LoVo (cell line): ENCODE results near the gene GRK5.

Experiments used
- DNase-seq: peaks from one replicate; pipeline ENCODE4 v3.0.0-alpha.2; 2016; ENCODE audit warnings: low spot score

Gene GRK5

DNA sequence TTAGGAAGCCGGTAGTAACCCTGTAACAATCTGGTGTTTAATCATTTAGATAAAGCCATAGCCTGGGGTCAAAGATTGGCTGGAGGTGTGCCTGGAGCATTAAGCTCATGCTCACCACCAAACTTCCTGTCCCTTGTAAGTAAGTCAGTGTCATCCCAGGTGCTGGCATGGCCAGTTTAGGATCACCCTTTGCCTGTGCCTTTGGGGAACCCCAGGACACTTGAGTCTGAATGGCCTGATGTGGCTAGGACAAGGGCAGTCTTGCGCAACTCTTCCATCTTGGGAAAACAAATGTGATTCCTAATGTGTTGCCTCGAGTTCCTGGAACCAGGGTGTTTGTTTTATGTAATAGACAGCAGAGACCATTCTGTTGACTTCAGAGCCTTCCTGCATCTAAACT, 154.8 kb downstream of the GRK5 start:
- DNase-seq: no peak

- DNase-seq: no peak
Measured at GRCh38 chr10:119364645-119365600, 157.6 kb downstream of the GRK5 start.

GRCh38 chr10:119365773-119366599, 158.6 kb downstream of the GRK5 start:
- DNase-seq: no peak

- DNase-seq: no peak
Measured at GRCh38 chr10:119367841-119368549, 160.6 kb downstream of the GRK5 start.

GRCh38 chr10:119368581-119368980, 161.2 kb downstream of the GRK5 start:
- DNase-seq: no peak

- DNase-seq: no peak
Measured at GRCh38 chr10:119368991-119369869, 161.9 kb downstream of the GRK5 start.

DNA sequence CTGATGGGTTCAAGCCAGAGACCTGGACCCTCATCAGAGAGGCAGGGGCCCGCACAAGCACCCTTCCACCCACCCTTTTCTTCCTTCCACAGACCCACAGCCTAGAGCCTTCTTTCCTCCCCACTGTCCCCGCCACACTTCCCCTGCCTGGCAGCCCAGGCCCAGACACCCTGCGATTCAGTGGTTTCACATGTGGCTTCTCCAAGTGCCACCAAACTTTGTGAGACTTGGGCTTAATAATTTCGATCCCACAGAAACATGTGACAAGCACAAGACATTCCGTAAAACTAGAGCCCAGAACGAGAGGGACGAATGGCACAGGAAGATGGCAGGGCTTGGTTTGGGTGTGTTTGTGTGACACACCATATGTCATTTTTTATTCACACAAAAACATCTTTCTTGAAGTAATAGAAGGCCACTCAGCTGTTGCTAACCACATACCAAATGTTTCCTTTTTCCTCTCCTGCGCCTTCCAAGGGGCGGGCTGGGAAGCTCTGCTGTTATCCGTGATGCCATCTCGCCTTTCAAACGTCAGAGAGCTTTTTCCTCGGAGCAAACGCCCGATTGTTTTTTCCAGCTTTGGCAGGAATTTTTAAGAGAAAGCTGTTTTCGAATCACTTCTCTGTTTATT, 162.9 kb downstream of the GRK5 start:
- DNase-seq: no peak

DNA sequence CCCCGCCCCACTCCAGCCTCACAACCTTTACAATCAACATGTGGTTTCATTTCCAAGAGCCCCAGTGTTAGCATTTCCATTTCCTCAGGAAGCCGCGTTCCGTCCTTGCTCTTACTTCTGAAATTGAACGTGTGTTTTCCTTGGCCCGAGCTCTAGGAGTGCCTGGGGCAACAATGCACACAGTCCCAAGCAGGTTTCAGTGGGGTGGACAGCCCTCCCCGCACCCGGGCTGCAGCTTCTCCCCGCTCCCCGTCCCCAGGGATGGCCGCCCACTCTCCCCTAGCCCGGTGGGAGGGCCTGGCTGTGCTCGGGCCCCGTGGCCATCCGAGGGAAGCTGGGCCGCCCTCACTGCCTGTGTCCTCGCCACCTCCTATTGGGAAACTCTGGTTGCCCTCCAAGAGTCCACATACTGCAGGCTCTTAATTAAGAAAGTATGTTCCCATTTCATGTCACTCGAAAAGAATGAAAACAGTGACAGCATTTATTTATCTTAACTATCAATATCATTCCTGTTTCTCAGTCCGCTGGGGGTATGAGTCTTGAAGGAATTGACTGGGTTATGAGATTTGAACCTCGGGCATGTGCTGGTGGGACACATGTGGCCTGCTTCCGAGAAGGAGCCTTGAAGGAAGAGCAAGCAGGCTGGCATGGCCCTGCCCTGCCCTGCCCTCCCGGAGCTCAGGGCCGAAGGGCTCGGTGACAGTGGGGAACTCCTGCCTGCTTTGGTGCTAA, 163.8 kb downstream of the GRK5 start:
- DNase-seq: no peak

- DNase-seq: no peak
Measured at GRCh38 chr10:119371704-119372663, 164.6 kb downstream of the GRK5 start.

DNA sequence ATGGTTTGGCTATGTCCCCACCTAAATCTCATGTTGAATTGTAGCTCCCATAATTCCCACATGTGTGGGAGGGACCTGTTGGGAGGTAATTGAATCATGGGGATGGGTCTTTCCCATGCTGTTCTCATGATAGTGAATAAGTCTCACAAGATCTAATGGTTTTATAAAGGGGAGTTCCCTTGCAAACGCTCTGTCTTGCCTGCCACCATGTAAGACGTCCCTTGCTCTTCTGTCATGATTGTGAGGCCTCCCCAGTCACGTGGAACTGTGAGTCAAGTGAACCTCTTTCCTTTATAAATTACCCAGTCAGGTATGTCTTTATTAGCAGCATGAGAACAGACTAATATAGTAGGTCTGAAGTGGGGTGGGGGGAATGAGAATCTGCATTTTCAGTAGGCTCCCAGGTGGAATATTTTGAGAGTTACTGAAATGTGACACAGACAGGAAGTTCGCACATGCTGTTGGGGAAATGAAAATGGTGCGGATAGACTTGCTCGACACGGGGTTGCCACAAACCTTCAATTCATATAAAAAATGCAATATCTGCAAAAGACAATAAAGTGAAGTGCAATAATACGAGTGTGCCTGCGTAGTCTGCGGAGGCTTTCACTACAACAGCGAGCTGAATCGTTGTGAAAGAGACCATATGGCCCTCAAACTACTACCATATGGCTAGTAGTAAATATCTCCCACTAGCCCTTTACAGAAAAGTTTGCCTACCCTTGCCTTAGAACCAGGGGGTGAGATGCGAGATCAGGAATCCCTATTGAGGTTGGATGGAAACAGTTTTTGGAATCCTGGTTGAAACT, 166.1 kb downstream of the GRK5 start:
- DNase-seq: no peak

GRCh38 chr10:119374236-119374635, 166.9 kb downstream of the GRK5 start:
- DNase-seq: no peak

GRCh38 chr10:119375574-119376272, 168.4 kb downstream of the GRK5 start:
- no peak for DNase-seq

GRCh38 chr10:119377451-119377957, 170.1 kb downstream of the GRK5 start:
- no peak for DNase-seq

- no peak for DNase-seq
Measured at GRCh38 chr10:119377958-119378736, 170.8 kb downstream of the GRK5 start.

DNA sequence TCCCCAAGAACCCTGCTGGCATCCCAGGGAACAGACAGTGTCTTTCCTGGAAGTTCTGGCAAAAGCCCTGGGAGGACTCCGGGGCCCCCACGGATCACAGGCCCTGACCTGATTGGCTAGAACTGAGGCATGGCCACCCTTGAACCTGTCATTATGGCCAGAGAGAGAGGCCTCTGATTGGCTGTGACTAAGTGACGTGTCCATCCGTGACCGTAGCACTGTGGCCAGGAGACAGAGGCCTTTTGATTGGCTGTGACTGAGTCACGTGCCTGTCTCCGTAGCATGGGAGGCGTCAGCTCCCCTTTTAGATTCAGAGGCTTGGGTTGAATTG, 171.3 kb downstream of the GRK5 start:
- DNase-seq: no peak

DNA sequence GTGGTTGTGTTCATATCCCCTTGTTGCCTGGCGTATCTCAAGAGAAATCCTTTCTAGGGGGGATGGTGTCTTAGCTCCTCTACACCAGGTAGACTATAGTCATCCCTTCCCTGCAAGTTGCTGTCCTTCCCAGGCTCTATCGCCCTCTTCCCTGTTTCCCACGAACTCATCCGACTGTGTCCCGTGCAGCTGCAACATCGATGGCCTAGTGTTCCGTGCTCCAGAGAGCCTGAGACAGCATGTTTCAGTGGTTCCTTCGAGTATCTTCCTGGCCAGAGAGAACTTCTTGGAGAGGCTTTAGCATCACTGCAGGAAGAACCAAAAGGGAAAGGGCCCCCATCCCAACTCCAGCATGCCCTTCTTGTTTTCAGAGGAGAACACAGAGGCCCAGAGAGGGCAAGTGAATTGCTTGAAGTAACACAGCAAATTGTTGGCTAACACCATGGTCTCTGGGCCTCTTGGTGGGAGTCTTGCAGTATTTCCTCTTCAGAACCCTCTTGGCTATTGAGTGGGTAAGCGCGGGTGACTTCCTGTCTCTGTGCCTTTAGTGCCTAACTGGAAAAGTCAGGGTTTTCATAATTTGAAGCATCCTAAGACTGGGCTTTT, 172.2 kb downstream of the GRK5 start:
- DNase-seq: no peak
